Measurements from ENCODE around the gene EIF5A.

- TF ChIP-seq, protein P1, sequence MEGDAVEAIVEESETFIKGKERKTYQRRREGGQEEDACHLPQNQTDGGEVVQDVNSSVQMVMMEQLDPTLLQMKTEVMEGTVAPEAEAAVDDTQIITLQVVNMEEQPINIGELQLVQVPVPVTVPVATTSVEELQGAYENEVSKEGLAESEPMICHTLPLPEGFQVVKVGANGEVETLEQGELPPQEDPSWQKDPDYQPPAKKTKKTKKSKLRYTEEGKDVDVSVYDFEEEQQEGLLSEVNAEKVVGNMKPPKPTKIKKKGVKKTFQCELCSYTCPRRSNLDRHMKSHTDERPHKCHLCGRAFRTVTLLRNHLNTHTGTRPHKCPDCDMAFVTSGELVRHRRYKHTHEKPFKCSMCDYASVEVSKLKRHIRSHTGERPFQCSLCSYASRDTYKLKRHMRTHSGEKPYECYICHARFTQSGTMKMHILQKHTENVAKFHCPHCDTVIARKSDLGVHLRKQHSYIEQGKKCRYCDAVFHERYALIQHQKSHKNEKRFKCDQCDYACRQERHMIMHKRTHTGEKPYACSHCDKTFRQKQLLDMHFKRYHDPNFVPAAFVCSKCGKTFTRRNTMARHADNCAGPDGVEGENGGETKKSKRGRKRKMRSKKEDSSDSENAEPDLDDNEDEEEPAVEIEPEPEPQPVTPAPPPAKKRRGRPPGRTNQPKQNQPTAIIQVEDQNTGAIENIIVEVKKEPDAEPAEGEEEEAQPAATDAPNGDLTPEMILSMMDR (IDR thresholded peaks at IDR 0.05): no peak
- no peak for TF ChIP-seq POLR2A (IDR thresholded peaks at IDR 0.05)
Observed at GRCh38 chr17:7292729-7293128, 14.7 kb upstream of the EIF5A start.

Data from Peyer's patch (tissue), 4 donors.